Neural progenitor cell (in vitro differentiated cells): ENCODE results near the gene TPGS1.

ENCODE experiments used
- EZH2 ChIP-seq: fragments of 200-600 bp; sonication (generic); IDR thresholded peaks from 2 replicates; pipeline ENCODE4 v1.6.1; 2017; ENCODE audit warnings: antibody characterized with exemption, mild to moderate bottlenecking, moderate library complexity
- TF ChIP-seq, protein P1 (sequence below): fragments of 200-600 bp; sonication (generic); IDR thresholded peaks from 2 replicates; pipeline ENCODE4 v1.5.1; 2017; ENCODE audit warnings: antibody characterized with exemption, mild to moderate bottlenecking

DNA sequence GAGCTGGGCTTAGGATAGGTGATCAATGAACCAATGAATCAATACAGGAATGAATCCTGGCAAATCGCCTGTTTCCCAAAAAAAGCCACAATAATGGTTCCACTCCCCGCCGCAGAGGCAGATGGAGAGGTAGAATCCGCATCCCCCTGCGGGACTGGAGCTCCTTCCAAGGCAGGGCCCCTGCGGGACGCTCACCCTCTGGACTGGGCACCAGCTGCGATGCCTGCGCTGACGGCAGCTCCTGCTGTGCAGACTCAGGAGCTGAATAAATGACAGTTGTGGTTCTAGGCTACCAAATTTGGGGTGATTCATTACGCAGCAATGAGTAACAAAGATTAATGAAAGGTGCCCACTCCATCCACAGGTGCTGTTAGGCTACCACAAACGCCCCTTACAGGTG, 15.4 kb downstream of the TPGS1 start:
- TF ChIP-seq, protein P1, sequence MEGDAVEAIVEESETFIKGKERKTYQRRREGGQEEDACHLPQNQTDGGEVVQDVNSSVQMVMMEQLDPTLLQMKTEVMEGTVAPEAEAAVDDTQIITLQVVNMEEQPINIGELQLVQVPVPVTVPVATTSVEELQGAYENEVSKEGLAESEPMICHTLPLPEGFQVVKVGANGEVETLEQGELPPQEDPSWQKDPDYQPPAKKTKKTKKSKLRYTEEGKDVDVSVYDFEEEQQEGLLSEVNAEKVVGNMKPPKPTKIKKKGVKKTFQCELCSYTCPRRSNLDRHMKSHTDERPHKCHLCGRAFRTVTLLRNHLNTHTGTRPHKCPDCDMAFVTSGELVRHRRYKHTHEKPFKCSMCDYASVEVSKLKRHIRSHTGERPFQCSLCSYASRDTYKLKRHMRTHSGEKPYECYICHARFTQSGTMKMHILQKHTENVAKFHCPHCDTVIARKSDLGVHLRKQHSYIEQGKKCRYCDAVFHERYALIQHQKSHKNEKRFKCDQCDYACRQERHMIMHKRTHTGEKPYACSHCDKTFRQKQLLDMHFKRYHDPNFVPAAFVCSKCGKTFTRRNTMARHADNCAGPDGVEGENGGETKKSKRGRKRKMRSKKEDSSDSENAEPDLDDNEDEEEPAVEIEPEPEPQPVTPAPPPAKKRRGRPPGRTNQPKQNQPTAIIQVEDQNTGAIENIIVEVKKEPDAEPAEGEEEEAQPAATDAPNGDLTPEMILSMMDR: no peak
- TF ChIP-seq EZH2: no peak
